ENCODE data around the gene PRKAG3.
A peak's percentile ranks its signal among the peaks of the same experiment; 100 is the strongest.

PRKAG3 gene

DNA sequence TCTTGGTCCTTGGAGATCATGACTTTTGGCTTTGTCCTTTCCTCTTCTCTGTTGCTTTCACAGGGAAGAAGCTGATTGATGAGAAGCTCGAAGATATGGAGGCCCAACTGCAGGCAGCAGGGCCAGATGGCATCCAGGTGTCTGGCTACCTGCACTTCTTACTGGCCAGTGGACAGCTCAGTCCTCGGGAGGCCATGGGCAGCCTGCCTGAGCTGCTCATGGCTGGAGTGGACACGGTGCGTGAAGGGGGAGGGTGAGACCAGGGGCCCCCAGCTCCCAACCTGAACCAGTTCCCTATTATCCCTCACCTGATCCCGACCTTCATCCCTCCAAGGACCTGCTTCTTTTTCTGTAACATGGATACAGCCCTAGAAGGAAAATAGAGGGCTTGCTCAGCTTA, 18.7 kb downstream of the PRKAG3 start:
- no peak for DNase-seq

DNA sequence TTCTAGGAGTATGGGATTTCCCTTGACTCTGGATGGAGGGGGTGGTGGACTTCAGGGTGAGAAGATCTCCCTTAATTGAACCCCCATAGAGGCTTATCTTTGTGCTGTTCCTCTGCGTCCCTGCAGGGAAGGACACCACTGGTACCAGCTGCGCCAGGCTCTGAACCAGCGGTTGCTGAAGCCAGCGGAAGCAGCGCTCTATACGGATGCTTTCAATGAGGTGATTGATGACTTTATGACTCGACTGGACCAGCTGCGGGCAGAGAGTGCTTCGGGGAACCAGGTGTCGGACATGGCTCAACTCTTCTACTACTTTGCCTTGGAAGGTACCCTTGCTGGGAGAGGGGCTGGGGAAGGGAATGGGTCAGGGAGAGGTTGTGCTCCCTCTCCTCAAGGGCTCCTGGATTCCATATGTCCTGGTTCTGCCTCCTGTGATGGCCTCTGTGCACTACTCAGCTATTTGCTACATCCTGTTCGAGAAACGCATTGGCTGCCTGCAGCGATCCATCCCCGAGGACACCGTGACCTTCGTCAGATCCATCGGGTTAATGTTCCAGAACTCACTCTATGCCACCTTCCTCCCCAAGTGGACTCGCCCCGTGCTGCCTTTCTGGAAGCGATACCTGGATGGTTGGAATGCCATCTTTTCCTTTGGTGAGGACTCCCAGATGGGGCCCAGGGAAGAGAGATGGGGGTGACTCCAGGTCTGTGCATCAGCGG, 19.3 kb downstream of the PRKAG3 start:
- DNase-seq: no peak

DNA sequence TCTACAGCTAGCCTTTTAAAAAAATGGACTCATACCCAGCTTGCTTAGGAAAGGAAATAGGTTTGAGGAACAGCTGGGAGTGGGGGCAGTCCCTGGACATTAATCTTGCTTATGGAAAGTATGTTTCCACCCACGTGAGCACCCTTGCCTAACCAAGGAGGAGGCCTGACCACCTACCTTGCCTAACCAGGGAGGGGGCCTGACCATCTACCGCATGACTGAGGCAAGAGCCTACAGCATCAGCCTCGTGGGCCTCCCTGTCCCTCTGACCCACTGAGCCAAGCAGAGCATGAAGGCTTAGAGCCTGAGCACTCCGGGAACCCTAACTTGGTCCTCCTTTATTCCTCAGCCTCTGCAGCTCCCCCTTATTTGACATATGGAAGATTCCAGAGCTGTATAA, 20.2 kb downstream of the PRKAG3 start:
- no peak for DNase-seq

DNA sequence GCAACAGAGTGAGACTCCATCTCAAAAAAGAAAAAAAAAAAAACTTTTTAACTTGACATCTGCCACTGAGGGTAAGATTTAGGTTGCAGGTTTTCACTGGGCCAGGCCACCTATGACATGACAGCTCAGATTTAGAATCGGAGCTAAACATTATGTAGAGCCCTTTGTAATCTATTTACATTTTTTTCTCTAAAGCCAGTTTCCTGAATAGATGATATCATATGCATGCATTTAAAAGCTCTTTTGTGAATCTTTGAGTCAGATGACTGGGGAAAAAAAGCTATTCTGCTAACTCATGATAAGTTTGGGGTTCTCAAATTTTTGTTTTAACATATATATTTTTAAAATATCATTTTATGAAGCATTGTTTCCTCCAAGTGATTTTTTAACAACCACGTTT, 21.3 kb downstream of the PRKAG3 start:
- no peak for DNase-seq

DNA sequence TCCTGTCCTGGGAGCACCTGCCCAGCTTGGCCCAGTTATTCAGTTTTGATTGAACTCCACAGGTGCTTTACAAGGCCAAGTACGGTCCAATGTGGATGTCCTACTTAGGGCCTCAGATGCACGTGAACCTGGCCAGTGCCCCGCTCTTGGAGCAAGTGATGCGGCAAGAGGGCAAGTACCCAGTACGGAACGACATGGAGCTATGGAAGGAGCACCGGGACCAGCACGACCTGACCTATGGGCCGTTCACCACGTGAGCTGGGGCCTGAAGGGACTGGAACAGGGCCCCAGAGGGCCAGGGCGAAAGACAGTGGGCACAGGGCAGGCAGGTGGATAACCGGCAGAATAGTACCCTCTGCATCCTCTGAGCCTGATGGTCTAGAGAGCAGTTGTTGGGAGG, 22.1 kb downstream of the PRKAG3 start:
- no peak for DNase-seq

DNA sequence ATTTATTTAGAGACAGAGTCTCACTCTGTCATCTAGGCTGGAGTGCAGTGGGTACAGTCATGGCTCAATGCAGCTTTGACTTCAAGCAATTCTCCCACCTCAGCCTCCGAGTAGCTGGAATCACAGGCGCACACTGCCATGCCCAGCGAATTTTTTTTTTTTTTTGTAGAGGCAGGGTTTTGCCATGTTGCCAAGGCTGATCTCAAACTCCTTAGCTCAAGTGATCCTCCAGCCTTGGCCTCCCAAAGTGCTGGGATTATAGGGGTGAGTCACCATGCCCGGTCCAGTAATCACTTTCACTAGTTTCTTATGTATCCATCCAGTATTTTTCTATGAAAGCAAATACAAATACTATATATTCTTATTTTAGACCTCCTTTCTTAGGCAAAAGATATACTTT, 24.0 kb downstream of the PRKAG3 start:
- no peak for DNase-seq

DNA sequence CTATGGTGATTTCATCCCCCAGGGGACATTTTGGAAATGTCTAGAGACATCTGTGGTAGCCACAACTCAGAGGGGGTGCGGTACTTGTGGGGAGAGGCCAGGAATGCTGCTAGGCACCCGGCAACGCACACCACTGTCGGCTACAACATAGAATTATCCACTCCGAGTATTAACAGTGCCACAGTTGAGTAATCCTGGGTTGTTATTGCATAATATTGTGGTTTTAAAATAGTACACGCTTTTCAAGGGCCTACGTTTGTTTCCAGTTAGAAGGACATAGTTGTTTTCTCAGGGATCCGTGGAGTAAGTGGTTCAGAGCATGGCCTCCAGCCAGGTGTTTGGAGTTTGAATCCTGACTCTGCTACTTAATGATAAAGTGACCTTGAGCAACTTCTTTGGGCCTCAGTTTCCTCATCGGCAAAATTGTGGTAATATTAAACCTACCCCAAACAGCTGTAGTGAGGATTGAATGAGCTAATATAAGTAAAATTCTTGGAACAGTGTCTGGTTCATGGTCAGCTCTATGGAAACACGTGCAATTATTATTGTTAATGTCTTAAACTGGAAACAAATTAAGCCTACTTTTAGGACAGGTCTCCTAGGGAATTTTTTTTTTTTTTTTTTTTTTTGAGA, 25.1 kb downstream of the PRKAG3 start:
- no peak for DNase-seq

DNA sequence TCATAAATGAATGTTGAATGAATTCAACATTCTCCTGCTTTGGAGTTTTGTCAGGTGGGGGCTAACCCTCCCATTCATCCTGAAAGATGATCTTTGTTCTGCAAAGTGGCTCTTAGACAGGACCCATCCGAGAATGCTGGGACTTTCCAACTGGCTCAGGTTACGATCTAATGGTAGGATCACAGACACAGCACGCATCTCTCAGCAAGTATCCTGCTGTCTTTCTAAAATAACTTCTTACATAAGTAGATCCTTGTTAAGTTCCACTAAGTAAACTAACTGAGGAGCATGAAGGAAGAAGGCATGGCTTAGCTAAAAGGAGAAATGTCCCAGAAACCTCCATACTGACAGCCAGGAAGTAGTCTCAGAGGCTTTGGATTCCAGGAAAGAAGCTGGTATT, 26.0 kb downstream of the PRKAG3 start:
- no peak for DNase-seq

DNA sequence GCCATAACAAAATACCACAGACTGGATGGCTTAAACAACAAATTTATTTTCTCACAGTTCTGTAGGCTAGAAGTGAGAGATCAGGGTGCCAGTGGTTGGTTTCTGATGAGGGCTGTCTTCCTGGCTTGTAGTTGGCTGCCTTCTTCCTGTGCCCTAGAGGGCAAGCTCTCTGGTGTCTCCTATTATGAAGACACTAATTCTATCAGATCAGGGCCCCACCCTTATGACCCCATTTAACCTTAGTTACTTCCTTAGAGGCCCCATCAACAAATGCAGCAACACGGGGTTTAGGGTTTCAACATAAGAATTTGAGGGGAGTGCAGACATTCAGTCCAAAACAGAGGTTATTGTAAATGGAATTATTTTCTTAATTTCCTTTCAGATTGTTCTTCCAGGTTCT, 26.8 kb downstream of the PRKAG3 start:
- DNase-seq: no peak

DNA sequence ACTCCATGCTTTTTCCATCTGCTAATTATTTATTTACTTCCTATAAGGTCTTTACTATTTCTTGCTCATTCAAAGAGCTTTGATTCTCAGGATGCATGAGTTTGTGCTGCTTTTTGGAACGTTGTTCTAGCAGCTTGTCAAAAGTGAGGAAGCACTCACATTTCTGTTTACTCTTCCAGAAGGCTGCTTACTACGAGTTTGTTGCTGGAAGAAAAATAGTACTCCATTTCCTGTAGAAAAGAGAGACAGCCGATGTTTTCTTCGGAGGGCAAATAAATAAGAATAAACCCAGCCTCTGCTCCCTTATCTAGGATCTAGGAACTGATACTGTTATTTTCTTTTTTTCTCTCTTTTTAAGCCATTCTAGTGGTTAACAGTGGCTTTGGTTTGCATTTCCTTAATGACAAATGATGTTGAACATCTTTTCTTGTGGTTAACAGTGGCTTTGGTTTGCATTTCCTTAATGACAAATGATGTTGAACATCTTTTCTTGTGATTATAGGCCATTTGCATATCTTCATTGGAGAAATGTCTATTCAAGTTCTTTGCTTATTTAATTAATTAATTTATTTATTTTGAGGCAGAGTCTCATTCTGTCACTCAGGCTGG, 29.1 kb downstream of the PRKAG3 start:
- DNase-seq: no peak

DNA sequence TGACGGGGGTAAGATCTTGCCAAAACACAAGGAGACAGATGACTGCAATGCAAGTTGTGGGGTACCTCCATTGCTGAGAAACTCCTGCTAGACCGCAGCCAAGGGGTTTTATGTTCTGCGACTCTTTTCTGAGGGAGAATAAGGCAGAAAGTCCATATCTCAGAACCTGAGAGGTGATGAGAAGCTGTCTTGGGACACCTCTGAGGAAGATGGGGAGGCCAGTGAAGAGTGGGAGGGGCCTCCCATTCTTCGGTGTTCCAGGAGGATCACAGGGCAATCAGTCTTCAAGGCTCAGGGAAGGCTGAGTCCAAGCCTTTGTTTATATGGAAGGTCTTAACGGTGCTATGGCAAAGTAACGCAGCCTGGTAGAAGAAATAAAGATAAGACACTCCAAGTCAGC, 31.6 kb downstream of the PRKAG3 start:
- DNase-seq: no peak

DNA sequence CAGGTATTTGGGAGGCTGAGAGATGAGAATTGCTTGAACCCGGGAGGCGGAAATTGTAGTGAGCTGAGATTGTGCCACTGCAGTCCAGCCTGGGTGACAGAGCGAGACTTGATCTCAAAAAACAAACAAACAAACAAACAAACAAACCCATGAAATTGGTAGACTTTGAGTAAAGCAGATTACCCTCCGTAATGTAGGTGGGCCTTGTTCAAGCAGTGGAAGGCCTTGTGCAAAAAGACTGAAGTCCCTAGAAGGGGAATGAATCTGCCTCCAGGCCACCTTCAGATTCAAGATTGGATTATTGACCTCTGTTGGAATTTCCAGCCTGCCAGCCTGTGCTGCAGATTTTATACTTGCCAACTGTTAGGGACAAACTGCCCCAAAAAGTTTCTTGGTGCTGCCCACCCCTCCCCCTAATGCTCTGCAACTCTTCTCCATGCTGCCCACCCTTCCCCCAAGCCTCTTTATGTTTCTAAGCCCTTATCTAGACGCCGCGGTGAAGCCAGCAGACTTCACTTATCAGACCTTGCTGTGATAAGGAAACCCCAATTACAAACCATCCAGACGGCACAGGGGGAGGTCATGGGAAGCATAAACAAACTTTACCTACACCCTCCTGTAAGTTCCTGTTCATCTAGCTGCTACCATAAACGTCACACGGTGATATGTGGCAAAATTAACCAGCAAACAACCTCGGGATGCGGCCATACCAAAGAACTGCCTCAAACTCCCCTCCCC, 32.7 kb downstream of the PRKAG3 start:
- DNase-seq: no peak

DNA sequence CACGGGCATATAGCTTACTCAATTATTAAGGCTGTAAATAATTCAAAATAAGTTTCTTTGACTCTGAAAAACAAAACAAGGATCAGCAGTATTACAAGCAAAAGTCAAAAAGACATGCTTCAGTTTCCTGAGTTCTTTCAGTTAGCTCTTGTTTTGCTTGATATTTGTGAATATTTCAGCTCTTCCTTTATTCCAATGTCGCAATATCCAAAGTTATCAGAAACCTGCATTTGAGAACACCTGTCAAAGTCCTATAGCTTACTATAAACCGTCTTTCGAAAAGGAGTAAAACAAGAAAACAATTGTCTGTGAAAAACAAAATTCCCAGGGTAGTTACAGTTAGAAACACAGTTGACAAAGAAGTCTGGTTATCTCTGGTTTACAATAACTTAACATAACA, 34.9 kb downstream of the PRKAG3 start:
- no peak for DNase-seq

DNA sequence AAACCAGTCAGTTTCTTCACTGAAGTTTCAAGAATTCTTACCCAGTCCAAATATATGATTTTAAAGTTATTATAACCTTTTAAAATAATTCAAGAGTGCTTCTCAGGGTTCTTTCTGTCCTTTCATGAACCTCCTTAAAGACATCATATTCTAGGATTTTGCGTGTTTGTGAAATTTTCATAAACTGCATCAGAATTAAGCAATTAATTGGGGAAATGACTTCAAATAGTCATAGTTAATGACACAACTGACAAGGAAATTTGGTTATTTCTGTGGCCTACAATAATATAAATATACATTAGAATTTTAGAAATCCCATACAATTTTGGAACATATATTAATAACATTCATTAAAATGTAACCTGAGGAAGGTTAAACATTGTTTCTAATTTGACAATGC, 39.2 kb downstream of the PRKAG3 start:
- no peak for DNase-seq

DNA sequence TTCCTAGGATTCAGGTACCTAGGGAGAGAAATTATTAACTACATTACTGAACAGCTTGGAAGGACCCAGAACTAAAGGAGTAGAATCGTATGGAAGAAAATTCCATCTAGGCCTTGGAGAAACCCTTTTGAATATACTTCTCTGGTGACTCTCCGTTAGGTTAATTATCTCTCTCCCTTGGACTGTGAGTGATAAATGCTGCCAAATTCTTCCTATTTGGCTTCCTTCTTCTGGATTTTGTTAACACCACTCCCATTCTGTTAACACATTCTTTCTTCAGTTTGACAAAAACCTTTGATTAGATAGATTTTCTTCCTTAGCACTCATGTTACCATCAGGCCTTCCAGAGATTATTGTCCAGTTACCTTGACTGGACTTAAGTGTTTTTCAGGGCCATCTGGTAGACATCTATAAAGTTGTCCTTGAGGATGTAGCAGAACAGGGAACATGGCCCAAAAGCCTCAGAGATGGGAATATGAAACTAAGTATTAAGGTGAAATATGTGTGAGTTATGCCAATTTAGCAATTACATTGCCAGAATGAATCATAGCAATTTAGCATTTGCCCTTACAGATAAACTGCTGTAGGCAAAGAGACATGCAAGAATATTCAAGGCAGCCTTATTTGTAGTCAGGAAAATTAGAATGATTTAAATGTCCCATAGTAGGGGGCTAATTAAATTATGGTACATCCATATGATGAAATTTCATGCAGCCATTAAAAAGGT, 42.9 kb downstream of the PRKAG3 start:
- no peak for DNase-seq

DNA sequence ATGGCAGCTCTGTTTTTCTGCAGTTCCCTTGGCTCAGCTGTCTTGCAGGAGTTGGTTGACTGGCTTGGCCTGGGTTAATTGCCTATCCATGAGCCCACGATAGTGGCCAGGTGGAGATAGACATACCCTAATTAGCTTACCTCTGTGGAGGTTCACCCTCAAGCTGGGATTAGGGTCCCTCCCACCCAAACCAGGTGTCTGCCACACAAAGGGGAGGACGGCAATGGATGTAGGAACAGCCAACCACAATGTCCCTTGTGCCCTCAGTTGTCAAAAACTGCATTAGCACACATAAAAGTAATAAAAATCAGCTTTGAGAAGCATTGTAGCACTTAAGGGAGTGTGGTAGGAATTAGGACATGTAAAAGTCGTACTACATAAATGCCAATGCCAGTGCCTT, 45.5 kb downstream of the PRKAG3 start:
- no peak for DNase-seq

DNA sequence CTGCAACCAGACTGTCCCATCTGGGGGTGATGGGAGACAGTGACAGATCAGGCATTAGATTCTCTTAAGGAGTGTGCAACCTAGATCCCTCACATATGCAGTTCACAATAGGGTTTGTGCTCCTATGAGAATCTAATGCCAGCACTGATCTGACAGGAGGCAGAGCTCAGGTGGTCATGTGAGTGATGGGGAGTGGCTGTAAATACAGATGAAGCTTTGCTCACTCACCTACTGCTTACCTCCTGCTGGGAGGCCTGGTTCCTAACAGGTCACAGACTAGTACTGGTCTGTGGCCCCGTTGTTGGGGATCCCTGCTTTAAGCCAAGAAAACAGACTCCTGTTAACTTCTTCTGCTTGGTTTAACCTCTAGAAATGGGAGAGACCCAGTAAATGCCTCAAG, 46.5 kb downstream of the PRKAG3 start:
- DNase-seq: no peak

DNA sequence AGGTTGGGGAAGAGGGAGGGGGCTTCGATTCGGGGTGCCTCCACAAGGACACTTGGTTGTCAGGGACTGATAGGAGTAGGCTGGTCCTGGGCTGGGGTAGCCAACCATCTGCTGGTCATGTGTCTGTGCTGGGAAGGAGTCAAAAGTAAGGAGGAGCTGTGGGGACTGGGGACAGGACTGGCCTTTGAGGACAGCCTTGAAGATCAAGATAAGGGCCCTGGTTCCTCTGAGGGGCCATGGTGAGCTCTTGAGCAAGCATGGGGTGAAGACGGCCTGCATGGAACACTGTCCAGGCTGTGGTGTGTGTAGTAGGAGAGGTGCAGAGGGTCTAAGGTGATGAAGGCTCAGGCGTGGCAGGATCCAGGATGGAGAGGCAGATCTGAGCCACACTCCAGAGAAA, 47.9 kb downstream of the PRKAG3 start:
- no peak for DNase-seq

DNA sequence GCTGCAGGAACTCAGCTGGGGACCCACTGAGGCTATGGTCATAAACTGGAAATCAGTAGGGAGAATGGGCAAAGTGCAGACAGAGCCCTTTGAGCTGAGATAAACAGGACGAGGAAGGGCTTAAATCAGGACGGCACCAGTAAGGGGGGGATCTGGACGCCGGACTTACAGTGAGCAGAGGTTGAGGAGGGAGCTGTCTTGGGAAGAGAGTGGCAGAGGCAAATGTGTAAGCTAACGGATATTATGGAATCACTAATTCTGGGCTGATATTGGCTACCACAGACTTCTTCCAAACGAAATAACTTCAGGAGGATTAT, 49.1 kb downstream of the PRKAG3 start:
- DNase-seq: no peak

DNA sequence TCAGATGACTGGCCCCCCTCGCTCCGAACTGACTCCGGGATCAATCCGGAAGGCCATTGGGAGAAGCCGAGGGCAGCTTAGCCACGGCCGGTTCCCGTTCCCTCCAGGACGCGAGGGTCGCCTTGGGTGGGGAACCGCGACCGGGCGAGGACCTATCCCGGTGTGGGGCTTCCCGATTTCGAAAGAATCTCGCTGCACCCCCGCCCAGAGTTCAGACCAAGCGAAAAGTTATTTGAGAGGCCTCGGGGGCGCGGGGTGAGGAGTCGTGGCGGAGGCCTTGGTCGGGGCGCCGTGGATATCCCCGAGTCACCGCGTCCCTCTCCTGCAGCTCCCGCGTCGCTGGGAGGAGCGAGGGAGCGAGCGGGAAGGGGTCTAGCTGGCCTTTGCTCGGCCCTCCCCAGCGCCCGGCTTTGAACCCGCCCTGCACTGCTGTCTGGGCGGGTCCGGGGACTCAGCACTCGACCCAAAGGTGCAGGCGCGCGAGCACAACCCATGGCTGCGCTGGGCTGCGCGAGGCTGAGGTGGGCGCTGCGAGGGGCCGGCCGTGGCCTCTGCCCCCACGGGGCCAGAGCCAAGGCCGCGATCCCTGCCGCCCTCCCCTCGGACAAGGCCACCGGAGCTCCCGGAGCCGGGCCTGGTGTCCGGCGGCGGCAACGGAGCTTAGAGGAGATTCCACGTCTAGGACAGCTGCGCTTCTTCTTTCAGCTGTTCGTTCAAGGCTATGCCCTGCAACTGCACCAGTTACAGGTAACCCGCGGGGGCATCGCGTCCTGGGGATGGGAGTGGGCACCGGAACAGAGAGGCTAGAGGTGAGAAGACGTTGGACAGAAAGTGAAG, 49.7 kb downstream of the PRKAG3 start, which contains the start of gene CYP27A1:
Gene CYP27A1, plus strand, starts transcription at position 457 of the 837 bp plus-strand sequence. Its CDS starts 36 bp downstream, at position 493.
- DNase-seq: peak; percentile 40

DNA sequence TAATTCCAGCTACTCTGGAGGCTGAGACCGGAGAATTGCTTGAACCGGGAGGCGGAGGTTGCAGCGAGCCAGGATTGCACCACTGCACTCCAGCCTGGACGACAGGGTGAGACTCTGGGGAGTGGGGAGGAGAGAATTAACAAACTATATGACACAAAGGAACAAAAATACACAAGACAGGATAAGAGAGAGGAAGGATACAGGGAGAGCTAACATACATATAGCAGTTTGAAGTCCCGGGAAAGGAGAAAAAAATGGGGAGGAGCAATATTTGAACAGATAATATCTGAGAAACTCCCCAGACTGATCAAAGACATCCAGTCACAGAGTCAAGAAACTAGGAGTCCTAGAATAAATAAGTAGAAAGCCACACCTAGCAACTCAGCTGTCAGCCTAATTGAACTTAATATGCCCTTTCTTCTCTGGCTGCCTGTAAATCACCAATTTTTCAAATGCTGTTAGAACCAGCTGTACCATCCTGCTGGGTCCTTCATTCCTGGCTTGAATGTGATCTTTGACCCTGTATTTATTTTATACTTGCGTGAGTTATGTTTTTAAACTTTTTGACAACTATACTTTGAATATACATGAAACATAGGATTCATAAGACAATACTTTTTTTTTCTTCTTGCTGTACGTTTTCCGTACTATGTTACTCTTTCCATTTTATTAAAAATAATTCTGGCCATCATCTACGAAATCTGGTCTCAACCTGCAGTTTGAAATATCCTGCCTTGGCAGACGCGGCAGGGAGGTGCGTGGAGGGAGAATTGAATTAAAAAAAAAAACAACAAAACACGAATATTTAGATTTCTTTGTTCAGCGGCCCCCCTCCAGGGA, 50.5 kb downstream of the PRKAG3 start:
- DNase-seq: peak; percentile 35

Data from NCI-H1105 treated with DMSO at 0.1 percent for 48 hours (cell line).